ENCODE results near the gene EVI2B.

The EVI2B gene

DNA sequence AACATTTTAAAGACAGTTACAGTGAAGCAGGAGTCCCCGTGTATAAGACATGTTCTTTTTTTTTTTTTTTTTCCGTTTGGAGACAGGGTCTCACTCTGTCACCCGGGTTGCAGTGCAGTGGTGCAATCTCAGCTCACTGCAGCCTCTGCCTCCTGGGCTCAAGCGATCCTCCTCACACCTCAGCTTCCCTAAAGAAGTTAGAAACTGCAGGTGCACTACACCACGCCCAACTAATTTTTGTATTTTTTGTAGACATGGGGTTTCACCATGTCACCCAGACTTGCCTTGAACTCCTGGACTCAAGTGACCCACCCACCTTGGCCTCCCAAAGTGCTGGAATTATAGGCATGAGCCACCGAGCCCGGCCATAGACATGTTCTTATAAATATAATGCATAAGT is 3.0 kb downstream of the EVI2B start:
- TF ChIP-seq CTCF (IDR thresholded peaks at IDR 0.05; ENCODE audit: low read length) (no peak), EZH2 (optimal IDR thresholded peaks at IDR 0.05; ENCODE audit: low read depth, low read length) (no peak), EZH2phosphoT487 (IDR thresholded peaks at IDR 0.05; ENCODE audit: low read length) (no peak)
- H3K79me2 ChIP-seq (ENCODE audit: low read length) = peaks cover 94% of the 10 kb centered on the region
- peak overlapping the region; percentile 82; the same call in 1 of the 2 replicates for H3K9ac ChIP-seq (ENCODE audit: low read length)
- no peak overlapping the region for H2AFZ ChIP-seq (ENCODE audit: low read length)
- H3K36me3 ChIP-seq (replicated peaks; ENCODE audit: insufficient read depth, low read length) = peaks cover 4% of the 10 kb centered on the region; the same call in 1 of the 2 replicates
- H3K27ac ChIP-seq (ENCODE audit: low read length) = peak overlapping the region; percentile 90
- peaks cover 55% of the 10 kb centered on the region for H3F3A ChIP-seq (ENCODE audit: insufficient read depth, low read length)
- no peaks in the 10 kb centered on the region for H3K9me2 ChIP-seq (replicated peaks; ENCODE audit: insufficient read depth, low read length)
- H3K9me3 ChIP-seq (replicated peaks; ENCODE audit: insufficient read depth, low read length) = no peaks in the 10 kb centered on the region
- DNase-seq = peak; percentile 84
- H4K20me1 ChIP-seq (ENCODE audit: insufficient read depth, low read length) = no peaks in the 10 kb centered on the region
- H3K4me3 ChIP-seq (ENCODE audit: low read length) = peak overlapping the region; percentile 78
- peaks cover 27% of the 10 kb centered on the region for H3K4me1 ChIP-seq (ENCODE audit: low read length)
- peak overlapping the region; percentile 94 for H3K4me2 ChIP-seq (ENCODE audit: low read depth, low read length)
- H3K27me3 ChIP-seq (replicated peaks; ENCODE audit: insufficient read depth, low read length) = no peaks in the 10 kb centered on the region

- peak overlapping the region; percentile 78 for H3K4me3 ChIP-seq (ENCODE audit: low read length)
- H4K20me1 ChIP-seq (ENCODE audit: insufficient read depth, low read length) = no peaks in the 10 kb centered on the region
- TF ChIP-seq CTCF (IDR thresholded peaks at IDR 0.05; ENCODE audit: low read length) (no peak), EZH2phosphoT487 (IDR thresholded peaks at IDR 0.05; ENCODE audit: low read length) (no peak)
- peaks cover 49% of the 10 kb centered on the region for H3F3A ChIP-seq (ENCODE audit: insufficient read depth, low read length)
- H3K27me3 ChIP-seq (replicated peaks; ENCODE audit: insufficient read depth, low read length) = no peaks in the 10 kb centered on the region
- peak; percentile 53 for DNase-seq
- peaks cover 94% of the 10 kb centered on the region for H3K79me2 ChIP-seq (ENCODE audit: low read length)
- H3K9ac ChIP-seq (ENCODE audit: low read length) = peak overlapping the region; percentile 82
- no peaks in the 10 kb centered on the region for H3K9me2 ChIP-seq (replicated peaks; ENCODE audit: insufficient read depth, low read length)
- peak overlapping the region; percentile 90; the same call in 1 of the 2 replicates for H3K27ac ChIP-seq (ENCODE audit: low read length)
- peaks cover 21% of the 10 kb centered on the region for H3K4me1 ChIP-seq (ENCODE audit: low read length)
- H2AFZ ChIP-seq (ENCODE audit: low read length) = no peak overlapping the region
- peaks cover 6% of the 10 kb centered on the region for H3K36me3 ChIP-seq (replicated peaks; ENCODE audit: insufficient read depth, low read length)
- H3K4me2 ChIP-seq (ENCODE audit: low read depth, low read length) = peak overlapping the region; percentile 94
- no peaks in the 10 kb centered on the region for H3K9me3 ChIP-seq (replicated peaks; ENCODE audit: insufficient read depth, low read length)
Observed at GRCh38 chr17:31310260-31310659, 3.6 kb downstream of the EVI2B start.

- Histone ChIP-seq H3K27me3 (replicated peaks; ENCODE audit: insufficient read depth, low read length) (no peaks in the 10 kb centered on the region), H2AFZ (ENCODE audit: low read length) (no peak overlapping the region), H3F3A (ENCODE audit: insufficient read depth, low read length) (peaks cover 43% of the 10 kb centered on the region), H3K27ac (ENCODE audit: low read length) (peak overlapping the region; percentile 90; the same call in 1 of the 2 replicates), H3K79me2 (ENCODE audit: low read length) (peaks cover 94% of the 10 kb centered on the region), H3K9ac (ENCODE audit: low read length) (peak overlapping the region; percentile 82), H3K4me2 (ENCODE audit: low read depth, low read length) (peak overlapping the region; percentile 94), H3K4me1 (ENCODE audit: low read length) (peaks cover 18% of the 10 kb centered on the region), H3K9me3 (replicated peaks; ENCODE audit: insufficient read depth, low read length) (no peaks in the 10 kb centered on the region), H3K4me3 (ENCODE audit: low read length) (peak overlapping the region; percentile 78), H3K36me3 (replicated peaks; ENCODE audit: insufficient read depth, low read length) (peaks cover 13% of the 10 kb centered on the region), H4K20me1 (ENCODE audit: insufficient read depth, low read length) (no peaks in the 10 kb centered on the region), H3K9me2 (replicated peaks; ENCODE audit: insufficient read depth, low read length) (no peaks in the 10 kb centered on the region)
- no peak for TF ChIP-seq CTCF (IDR thresholded peaks at IDR 0.05; ENCODE audit: low read length)
- TF ChIP-seq EZH2 (optimal IDR thresholded peaks at IDR 0.05; ENCODE audit: low read depth, low read length) = no peak
- no peak for TF ChIP-seq EZH2phosphoT487 (IDR thresholded peaks at IDR 0.05; ENCODE audit: low read length)
- peak; percentile 23 for DNase-seq
Observed at GRCh38 chr17:31309556-31309955, 4.3 kb downstream of the EVI2B start.

All from MM.1S (cell line).